Posterior vena cava (tissue), 2 donors: ENCODE results near the gene UBE2V1. TPM values are rescaled to one million over a fixed set of nuclear protein-coding genes. Genes with fewer than 3 reads are reported as not detected.
A peak's percentile ranks its signal among the peaks of the same experiment; 100 is the strongest.
"Not testable (repeated sequence)": the region's sequence is repeated elsewhere in the genome, so short reads cannot be mapped to it uniquely, and the experiment has no call there.

ENCODE experiments used
- DNase-seq: peaks from one replicate; pipeline ENCODE4 v3.0.0-alpha.2; 2020; ENCODE audit warnings: low spot score
- intact Hi-C, 2 donors: fragments of 100-400 bp; cut with DNase I; formaldehyde crosslinking; loops; one replicate each; pipeline versions ENCODE4 v1.14.1 to v1.14.2; 2022 to 2023
- total RNA-seq, 2 donors: library from RNA; stranded (reverse); fragmentation: NEBNext Ultra II Directional; extraction: Animal tissue kit (Norgen Biotek cat#: 25700); gene quantifications; one replicate each; pipeline ENCODE4 v1.2.1, GENCODE V29; 2021
- donor health status: DM: yes; HTN: yes; CAD: no.
- donor health status: DM: yes; HTN: yes; CAD: no.

UBE2V1 gene
- total RNA-seq, 2 donors from 2014 or later, result 77.0 to 89.4 TPM

GRCh38 chr20:50138479-50139393 lies 25.8 kb upstream of the UBE2V1 start:
- no peak for DNase-seq
- intact Hi-C loops, result no loop called here

GRCh38 chr20:50138120-50138478 lies 25.1 kb upstream of the UBE2V1 start:
- intact Hi-C loops, result no loop called here
- DNase-seq, result no peak

DNA sequence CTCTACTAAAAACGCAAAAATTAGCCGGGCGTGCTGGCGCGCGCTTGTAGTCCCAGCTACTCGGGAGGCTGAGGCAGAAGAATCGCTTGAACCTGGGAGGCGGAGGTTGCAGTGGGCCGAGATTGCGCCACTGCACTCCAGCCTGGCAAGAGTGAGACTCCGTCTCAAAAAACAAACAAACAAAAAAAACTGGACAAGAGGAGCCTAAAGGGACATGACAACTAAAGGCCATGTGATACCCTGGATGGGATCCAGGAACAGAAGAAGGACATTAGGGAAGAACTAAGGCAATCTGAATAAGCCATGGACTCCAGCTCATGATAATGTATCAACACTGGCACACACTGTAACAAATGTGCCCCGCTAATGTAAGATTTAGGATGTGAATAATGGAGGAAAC lies 24.8 kb upstream of the UBE2V1 start:
- DNase-seq, intact Hi-C loops: not testable (repeated sequence)

DNA sequence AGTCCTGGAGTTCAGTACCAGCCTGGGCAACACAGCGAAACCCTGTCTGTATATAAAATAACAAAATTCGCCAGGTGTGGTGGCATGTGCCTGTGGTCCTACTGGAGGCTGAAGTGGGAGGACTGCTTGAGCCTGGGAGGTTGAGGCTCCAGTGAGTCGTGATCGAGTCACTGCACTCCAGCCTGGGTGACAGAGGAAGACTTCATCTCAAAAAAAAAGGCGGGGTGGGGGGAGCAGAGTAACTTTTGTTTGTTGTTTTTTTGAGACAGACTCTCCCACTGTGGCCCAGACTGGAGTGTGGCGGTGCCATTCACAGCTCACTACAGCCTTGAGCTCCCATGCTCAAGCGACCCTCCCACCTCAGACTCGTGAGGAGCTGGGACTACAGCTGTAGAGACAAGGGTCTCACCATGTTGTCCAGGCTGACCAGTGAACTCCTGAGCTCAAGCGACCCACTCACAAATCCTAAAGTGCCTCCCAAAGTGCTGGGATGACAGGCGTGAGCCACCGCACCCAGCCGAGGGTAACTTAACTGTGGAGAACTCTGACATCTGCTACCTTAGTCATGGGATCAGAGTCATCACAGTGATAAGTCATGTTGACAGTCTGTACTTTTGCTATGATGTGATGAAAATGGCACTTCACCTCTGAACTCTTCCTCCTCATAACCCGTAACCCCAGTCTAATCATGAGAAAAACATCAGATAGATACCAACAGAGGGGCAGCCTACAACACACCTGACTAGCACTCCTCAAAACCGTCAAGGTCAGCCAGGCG lies 24.1 kb upstream of the UBE2V1 start:
- no peak for DNase-seq
- intact Hi-C loops, result no loop called here

DNA sequence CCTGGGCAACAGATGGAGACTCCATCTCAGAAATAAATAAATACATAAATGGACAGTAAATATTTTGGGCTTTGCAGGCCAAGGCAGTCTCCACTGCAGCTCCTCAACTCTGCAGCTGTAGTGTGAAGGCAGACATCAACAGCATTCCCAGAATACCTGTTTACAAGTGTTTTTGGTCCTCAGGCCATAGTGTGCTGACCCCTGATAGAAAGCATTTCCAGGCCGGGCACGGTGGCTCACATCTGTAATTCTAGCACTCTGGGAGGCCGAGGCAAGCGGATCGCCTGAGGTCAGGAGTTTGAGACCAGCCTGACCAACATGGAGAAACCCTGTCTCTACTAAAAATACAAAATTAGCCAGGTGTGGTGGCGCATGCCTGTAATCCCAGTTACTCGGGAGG lies 22.2 kb upstream of the UBE2V1 start:
- DNase-seq, intact Hi-C loops: not testable (repeated sequence)

- no peak for DNase-seq
- intact Hi-C loops, result loop anchor here in 1 of 2 donors (5.0 kb wide), 1 partner anchor 34 kb away; no protein-coding TSS in a partner anchor
Observed at GRCh38 chr20:50133474-50134217, 20.7 kb upstream of the UBE2V1 start.

DNA sequence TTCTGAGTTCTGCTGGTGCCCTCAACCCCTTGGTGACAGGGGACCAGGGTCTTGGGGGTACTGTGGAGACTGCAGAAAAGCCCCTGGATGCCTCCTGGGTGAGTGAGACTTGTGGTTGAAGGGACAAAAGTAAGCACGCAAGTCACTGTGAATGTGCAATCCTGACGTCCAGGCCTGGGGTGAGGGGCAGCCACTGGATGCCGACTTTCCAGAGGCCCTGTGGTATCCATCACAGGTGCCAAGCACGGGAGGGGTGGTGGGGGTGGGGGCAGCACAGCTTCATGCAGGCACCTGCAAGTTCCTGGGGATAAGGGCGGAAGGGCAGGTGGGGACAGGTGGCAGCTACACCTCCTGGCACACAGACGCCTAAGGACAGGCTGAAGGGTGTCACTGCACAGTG lies 20.1 kb upstream of the UBE2V1 start:
- intact Hi-C loops, result loop anchor here in 1 of 2 donors (5.0 kb wide), 1 partner anchor 34 kb away; no protein-coding TSS in a partner anchor
- DNase-seq, result no peak

GRCh38 chr20:50130995-50131394 lies 18.0 kb upstream of the UBE2V1 start:
- no peak for DNase-seq
- intact Hi-C loops, result loop anchor here in 1 of 2 donors (5.0 kb wide), 1 partner anchor 36 kb away; no protein-coding TSS in a partner anchor

- DNase-seq, result no peak
- intact Hi-C loops, result loop anchor here in 1 of 2 donors (5.0 kb wide), 1 partner anchor 37 kb away; no protein-coding TSS in a partner anchor
Observed at GRCh38 chr20:50130356-50130723, 17.4 kb upstream of the UBE2V1 start.

- DNase-seq, result no peak
- intact Hi-C loops, result loop anchor here in 1 of 2 donors (5.0 kb wide), 1 partner anchor 37 kb away; no protein-coding TSS in a partner anchor
Observed at GRCh38 chr20:50129662-50130355, 16.9 kb upstream of the UBE2V1 start.

DNA sequence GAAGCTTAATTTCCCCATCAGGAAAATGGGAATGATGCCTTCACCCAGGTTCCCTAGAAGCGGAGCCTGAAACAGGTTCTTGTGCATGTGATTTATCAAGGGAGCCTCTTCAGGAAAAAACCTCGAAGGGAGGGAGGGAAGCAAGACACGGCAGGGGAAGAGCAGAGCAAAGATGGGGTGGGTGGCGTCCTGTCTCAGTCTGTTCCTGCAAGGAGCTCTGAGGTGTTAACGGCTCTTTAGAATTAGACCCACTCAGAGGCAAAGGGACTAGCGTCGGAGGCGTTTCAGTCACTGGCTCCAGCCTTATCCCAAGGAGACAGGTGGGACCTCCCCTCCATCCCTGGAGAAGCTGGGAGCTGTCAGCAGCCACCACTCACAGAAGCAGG lies 15.6 kb upstream of the UBE2V1 start:
- intact Hi-C loops, result no loop called here
- DNase-seq, result no peak

GRCh38 chr20:50127587-50128519 lies 14.9 kb upstream of the UBE2V1 start:
- DNase-seq, result no peak

GRCh38 chr20:50126662-50127061 lies 13.7 kb upstream of the UBE2V1 start:
- DNase-seq, result no peak
- intact Hi-C loops, result no loop called here

More at GRCh38 chr20:50127587-50128519, 14.9 kb upstream of the UBE2V1 start:
- intact Hi-C loops, result no loop called here

DNA sequence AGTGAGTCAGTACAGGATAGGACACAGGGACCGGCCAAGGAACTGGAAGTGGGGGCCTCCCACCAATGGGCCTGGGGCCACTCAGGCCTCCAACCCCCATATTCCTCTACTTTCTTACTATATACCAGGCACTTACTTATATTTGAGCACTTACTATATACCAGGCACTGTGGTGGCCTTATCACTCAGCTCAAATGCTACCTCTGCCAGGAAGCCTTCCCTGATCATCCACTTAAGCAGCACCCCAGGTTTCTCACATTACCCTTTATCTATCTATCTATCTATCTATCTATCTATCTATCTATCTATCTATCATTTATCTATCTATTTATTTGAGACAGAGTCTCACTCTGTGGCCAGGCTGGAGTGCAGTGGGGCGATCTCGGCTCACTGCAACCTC lies 12.3 kb upstream of the UBE2V1 start:
- DNase-seq, result no peak
- intact Hi-C loops, result no loop called here

DNA sequence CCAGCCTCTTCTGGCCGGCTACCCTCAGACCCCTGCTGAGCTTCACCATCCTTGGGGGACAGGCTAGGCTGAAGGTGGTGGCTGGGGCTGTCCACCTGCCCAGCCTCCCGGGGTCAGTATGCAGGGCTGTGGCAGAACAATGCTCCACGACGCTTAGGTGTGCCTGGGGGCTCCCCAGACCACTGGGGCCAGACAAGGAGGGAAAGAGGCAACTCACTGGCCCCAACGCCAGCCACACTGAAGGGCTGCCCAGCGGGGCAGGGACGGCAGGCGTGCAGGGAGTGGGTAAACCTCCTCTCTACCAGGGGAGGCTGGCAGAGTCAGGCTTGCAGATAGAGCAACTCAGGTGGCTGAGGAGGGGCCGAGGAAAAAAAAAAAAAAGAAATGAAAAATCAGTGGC lies 11.5 kb upstream of the UBE2V1 start:
- no peak for DNase-seq

GRCh38 chr20:50123418-50123817 lies 10.5 kb upstream of the UBE2V1 start:
- DNase-seq, result peak; percentile 35
- intact Hi-C loops, result loop anchor here (2.0 to 5.0 kb wide), 2 partner anchors 47 to 49 kb away; no protein-coding TSS in a partner anchor

More for the DNA sequence above, 11.5 kb upstream of the UBE2V1 start:
- intact Hi-C loops, result loop anchor here in 1 of 2 donors (5.0 kb wide), 1 partner anchor 48 kb away; no protein-coding TSS in a partner anchor

DNA sequence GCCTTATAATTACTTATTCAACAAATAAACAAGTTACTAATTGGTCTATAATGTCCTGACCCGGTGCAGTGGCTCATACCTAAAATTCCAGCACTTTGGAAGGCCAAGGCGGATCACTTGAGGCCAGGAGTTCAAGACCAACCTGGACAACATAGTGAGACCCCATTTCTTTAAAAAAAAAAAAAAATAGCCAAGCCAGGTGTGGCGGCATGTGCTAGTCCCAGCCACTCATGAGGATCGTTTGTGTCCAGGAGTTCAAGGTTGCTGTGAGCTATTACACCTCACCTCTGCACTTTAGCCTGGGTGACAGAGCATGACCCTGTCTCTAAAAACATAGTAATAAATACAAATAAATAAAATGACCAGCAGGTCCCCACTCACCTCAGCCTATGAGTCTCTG lies 9.8 kb upstream of the UBE2V1 start:
- peak; percentile 4 for DNase-seq
- intact Hi-C loops, result loop anchor here (2.0 to 5.0 kb wide), 2 partner anchors 48 to 50 kb away; no protein-coding TSS in a partner anchor
